ENCODE results near the gene H6PD. TPM values are rescaled to one million over a fixed set of nuclear protein-coding genes. Genes with fewer than 3 reads are reported as not detected.
A peak's percentile ranks its signal among the peaks of the same experiment; 100 is the strongest.

The H6PD gene
- total and polyA plus RNA-seq, 7 donors = 5.8 to 56.8 (median 23.4) TPM

DNA sequence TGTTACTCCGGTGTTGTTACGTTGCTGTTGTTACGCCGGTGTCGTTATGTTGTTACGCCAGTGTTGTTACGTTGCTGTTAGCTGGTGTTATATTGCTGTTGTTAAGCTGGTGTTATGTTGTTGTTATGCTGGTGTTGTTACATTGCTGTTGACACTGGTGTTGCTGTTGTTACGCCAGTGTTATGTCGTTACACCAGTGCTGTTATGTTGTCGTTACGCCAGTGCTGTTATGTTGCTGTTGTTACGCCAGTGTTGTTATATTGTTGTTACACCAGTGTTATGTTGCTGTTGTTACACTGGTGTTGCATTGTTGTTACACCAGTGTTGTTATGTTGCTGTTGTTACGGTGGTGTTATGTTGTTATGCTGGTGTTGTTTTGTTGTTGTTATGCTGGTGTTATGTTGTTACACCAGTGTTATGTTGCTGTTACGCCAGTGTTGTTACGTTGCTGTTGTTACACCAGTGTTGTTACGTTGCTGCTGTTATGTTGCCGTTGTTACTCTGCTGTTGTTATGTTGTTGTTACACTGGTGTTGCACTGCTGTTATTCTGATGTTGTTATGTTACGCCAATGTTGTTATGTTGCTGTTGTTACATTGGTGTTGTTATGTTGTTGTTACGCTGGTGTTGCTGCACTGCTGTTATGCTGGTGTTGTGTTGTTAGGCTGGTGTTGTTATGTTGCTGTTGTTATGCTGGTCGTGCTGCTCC is 25.6 kb downstream of the H6PD start:
- intact Hi-C loops (cut with DNase I) = no loop called here
- Histone ChIP-seq H3K9me3 (no peaks in the 10 kb centered on the region), H3K27me3 (ENCODE audit: insufficient read depth in 3 of 3, low read length in 2 of 3) (no peaks in the 10 kb centered on the region), H3K36me3 (ENCODE audit: insufficient read depth in 1 of 2, low read depth in 1 of 2) (peaks cover 4 to 49% of the 10 kb centered on the region in 2 donors), H3K4me3 (no peak overlapping the region), H3K4me1 (peaks cover 41% of the 10 kb centered on the region), H3K27ac (no peak overlapping the region)
- 86 to 92% (median 91%) methylated on average over 20 of the region's 20 CpGs for WGBS, 3 donors
- no peak for ATAC-seq
- DNase-seq = peak in 1 of 2 donors; percentile 4
- TF ChIP-seq, protein P1, sequence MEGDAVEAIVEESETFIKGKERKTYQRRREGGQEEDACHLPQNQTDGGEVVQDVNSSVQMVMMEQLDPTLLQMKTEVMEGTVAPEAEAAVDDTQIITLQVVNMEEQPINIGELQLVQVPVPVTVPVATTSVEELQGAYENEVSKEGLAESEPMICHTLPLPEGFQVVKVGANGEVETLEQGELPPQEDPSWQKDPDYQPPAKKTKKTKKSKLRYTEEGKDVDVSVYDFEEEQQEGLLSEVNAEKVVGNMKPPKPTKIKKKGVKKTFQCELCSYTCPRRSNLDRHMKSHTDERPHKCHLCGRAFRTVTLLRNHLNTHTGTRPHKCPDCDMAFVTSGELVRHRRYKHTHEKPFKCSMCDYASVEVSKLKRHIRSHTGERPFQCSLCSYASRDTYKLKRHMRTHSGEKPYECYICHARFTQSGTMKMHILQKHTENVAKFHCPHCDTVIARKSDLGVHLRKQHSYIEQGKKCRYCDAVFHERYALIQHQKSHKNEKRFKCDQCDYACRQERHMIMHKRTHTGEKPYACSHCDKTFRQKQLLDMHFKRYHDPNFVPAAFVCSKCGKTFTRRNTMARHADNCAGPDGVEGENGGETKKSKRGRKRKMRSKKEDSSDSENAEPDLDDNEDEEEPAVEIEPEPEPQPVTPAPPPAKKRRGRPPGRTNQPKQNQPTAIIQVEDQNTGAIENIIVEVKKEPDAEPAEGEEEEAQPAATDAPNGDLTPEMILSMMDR (IDR thresholded peaks at IDR 0.05) = no peak

DNA sequence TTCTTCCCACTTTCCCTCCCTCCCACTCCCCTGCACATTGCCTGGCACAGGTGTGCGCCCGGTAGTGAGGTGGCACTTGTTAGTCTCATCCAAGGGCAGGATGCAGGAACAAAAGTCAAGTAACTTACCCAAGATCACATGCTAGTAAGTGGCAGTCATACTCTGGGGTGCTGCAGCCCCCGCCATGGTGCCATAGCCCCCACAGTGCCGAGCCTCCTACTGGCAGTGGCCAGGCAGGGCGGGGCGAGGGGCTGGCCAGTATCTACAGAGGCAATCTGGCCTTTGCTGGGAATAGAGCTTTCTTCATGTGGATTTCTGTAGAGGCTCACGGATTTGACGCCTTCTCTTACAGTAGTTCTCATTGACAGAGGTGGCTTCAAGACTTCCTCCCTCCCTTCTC is 26.9 kb downstream of the H6PD start:
- Histone ChIP-seq H3K27ac (no peak overlapping the region), H3K4me3 (no peak overlapping the region), H3K4me1 (peaks cover 39% of the 10 kb centered on the region), H3K27me3 (ENCODE audit: insufficient read depth in 3 of 3, low read length in 2 of 3) (no peaks in the 10 kb centered on the region), H3K9me3 (no peaks in the 10 kb centered on the region), H3K36me3 (ENCODE audit: insufficient read depth in 1 of 2, low read depth in 1 of 2) (peaks cover 4 to 56% of the 10 kb centered on the region in 2 donors)
- intact Hi-C loops (cut with DNase I) = no loop called here
- TF ChIP-seq, protein P1 (IDR thresholded peaks at IDR 0.05) = no peak
- 90 to 93% (median 92%) methylated on average over 8 of the region's 8 CpGs for WGBS, 3 donors
- peak in 1 of 2 donors; percentile 11 for DNase-seq
- no peak for ATAC-seq

DNA sequence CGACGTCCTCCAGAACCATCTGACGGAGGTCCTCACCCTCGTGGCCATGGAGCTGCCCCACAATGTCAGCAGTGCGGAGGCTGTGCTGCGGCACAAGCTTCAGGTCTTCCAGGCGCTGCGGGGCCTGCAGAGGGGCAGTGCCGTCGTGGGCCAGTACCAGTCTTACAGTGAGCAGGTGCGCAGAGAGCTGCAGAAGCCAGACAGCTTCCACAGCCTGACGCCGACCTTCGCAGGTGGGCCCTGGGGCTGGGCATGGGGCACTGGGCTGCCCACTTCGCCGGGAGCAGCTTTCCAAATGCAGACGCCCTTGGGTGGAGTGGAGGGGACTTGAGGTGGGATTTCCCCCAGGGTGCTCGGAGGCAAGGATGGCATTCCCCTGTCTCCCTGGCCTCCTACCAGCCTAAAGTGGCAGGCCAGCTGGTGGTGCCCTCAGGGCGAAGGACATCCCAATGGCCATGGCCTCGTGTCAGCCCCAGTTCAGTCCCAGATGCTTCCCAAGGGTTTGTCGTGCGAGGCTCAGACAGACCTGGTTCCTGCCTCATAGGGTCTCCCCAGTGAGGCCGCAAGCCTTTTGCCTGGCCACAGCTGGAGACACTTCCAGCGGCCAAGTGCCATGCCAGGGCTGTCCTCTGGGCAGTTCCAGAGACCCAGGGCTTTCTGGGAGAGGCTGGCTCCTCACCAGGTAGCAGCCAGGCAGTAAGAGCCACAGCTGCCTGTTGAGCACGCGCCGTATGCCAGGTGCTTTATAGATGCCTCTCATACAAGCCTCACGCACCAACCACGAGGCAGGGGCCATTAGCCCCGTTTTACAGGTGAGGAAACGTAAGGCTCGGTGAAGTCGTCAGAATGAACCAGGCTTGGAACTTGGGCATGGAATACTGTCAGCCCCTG is 27.8 kb downstream of the H6PD start:
- H3K36me3 ChIP-seq (ENCODE audit: insufficient read depth in 1 of 2, low read depth in 1 of 2) = peaks cover 4 to 61% of the 10 kb centered on the region in 2 donors
- no peaks in the 10 kb centered on the region for H3K9me3 ChIP-seq
- ATAC-seq = peak in 2 of 4 donors; percentile 9 to 45
- H3K4me1 ChIP-seq = peaks cover 37% of the 10 kb centered on the region
- TF ChIP-seq, protein P1 (IDR thresholded peaks at IDR 0.05) = no peak
- intact Hi-C loops (cut with DNase I) = no loop called here
- DNase-seq = peak in 1 of 2 donors; percentile 48
- no peaks in the 10 kb centered on the region for H3K27me3 ChIP-seq (ENCODE audit: insufficient read depth in 3 of 3, low read length in 2 of 3)
- WGBS, 3 donors = 73 to 82% (median 74%) methylated on average over 32 to 33 of the region's 33 CpGs
- H3K27ac ChIP-seq = peak overlapping the region; percentile 66
- no peak overlapping the region for H3K4me3 ChIP-seq

DNA sequence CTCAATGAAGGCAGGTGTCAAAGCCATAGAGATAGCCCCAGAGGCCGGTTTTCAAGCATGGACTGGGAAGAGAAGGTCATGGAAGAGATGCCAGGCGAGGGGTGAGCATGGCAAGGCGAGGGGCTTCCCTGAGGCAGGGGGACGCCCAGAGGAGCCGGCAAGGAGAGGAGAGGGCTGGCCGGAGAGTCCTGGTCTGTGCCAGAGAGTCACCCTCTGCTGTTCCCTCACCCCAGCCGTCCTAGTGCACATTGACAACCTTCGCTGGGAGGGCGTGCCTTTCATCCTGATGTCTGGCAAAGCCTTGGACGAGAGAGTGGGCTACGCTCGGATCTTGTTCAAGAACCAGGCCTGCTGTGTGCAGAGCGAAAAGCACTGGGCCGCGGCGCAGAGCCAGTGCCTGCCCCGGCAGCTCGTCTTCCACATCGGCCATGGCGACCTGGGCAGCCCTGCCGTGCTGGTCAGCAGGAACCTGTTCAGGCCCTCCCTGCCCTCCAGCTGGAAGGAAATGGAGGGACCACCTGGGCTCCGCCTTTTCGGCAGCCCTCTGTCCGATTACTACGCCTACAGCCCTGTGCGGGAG is 28.8 kb downstream of the H6PD start:
- Histone ChIP-seq H3K36me3 (ENCODE audit: insufficient read depth in 1 of 2, low read depth in 1 of 2) (peaks cover 3 to 64% of the 10 kb centered on the region in 2 donors), H3K27me3 (ENCODE audit: insufficient read depth in 3 of 3, low read length in 2 of 3) (no peaks in the 10 kb centered on the region), H3K27ac (peak overlapping the region; percentile 66), H3K4me1 (peaks cover 28% of the 10 kb centered on the region), H3K9me3 (no peaks in the 10 kb centered on the region), H3K4me3 (no peak overlapping the region)
- DNase-seq (peak in 1 of 2 donors; percentile 56), ATAC-seq (no peak)
- TF ChIP-seq, protein P1 (IDR thresholded peaks at IDR 0.05) = no peak
- intact Hi-C loops (cut with DNase I) = no loop called here
- WGBS, 3 donors = 87 to 95% (median 93%) methylated on average over 26 of the region's 26 CpGs
